Measurements from ENCODE around the gene SPTY2D1.

- no peak for TF ChIP-seq CTCF (IDR thresholded peaks at IDR 0.05)
- TF ChIP-seq POLR2A (IDR thresholded peaks at IDR 0.05): no peak
Observed at GRCh38 chr11:18612394-18612793, 21.7 kb downstream of the SPTY2D1 start.
